ENCODE measurements around the gene SLC51A.

DNA sequence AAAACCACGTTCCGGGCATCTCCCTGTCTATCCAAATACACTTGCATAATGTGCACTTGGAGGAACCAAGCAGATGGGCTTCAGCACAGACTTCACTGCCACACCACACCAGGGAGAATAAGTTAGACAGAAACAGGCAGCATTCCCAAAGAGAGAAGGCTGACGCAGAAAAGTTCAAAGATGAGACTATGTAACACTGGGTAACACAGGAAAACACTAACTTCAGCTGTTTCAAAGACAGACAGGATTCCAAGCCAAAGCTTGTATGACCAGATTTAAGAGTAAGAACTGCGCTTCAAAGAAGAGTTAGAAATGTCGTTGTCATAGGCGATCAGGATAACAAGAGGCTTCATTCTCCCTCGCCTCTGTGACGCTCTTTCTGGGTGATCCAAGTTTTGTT is 19.9 kb downstream of the SLC51A start:
- no peak for TF ChIP-seq ZKSCAN1 (IDR thresholded peaks at IDR 0.05; ENCODE audit: low read depth, low read length)
- no peak for TF ChIP-seq NFXL1 (CRISPR knock-in tag; IDR thresholded peaks at IDR 0.05)
- TF ChIP-seq, protein P1, sequence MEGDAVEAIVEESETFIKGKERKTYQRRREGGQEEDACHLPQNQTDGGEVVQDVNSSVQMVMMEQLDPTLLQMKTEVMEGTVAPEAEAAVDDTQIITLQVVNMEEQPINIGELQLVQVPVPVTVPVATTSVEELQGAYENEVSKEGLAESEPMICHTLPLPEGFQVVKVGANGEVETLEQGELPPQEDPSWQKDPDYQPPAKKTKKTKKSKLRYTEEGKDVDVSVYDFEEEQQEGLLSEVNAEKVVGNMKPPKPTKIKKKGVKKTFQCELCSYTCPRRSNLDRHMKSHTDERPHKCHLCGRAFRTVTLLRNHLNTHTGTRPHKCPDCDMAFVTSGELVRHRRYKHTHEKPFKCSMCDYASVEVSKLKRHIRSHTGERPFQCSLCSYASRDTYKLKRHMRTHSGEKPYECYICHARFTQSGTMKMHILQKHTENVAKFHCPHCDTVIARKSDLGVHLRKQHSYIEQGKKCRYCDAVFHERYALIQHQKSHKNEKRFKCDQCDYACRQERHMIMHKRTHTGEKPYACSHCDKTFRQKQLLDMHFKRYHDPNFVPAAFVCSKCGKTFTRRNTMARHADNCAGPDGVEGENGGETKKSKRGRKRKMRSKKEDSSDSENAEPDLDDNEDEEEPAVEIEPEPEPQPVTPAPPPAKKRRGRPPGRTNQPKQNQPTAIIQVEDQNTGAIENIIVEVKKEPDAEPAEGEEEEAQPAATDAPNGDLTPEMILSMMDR (IDR thresholded peaks at IDR 0.05 in 2 of 3, conservative IDR thresholded peaks at IDR 0.05 in 1 of 3; ENCODE audit: insufficient read depth in 2 of 3, low read depth in 1 of 3, low read length in 3 of 3) = no peak
- TF ChIP-seq ZEB2 (IDR thresholded peaks at IDR 0.05) = no peak
- TF ChIP-seq, protein P2, sequence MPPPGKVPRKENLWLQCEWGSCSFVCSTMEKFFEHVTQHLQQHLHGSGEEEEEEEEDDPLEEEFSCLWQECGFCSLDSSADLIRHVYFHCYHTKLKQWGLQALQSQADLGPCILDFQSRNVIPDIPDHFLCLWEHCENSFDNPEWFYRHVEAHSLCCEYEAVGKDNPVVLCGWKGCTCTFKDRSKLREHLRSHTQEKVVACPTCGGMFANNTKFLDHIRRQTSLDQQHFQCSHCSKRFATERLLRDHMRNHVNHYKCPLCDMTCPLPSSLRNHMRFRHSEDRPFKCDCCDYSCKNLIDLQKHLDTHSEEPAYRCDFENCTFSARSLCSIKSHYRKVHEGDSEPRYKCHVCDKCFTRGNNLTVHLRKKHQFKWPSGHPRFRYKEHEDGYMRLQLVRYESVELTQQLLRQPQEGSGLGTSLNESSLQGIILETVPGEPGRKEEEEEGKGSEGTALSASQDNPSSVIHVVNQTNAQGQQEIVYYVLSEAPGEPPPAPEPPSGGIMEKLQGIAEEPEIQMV (tag; conservative IDR thresholded peaks at IDR 0.05; ENCODE audit: low read depth) = no peak
- TF ChIP-seq ZNF584 (CRISPR knock-in tag; IDR thresholded peaks at IDR 0.05; ENCODE audit: low read depth) = no peak
- TF ChIP-seq POLR2A (conservative IDR thresholded peaks at IDR 0.05) = no peak
- TF ChIP-seq WHSC1 (IDR thresholded peaks at IDR 0.05; ENCODE audit: low read length) = no peak
- TF ChIP-seq ZNF717 (CRISPR knock-in tag; IDR thresholded peaks at IDR 0.05) = no peak
- no peak for TF ChIP-seq MYC (IDR thresholded peaks at IDR 0.05; ENCODE audit: low read depth, low read length)
- no peak for TF ChIP-seq MYC (CRISPR knock-in tag; IDR thresholded peaks at IDR 0.05; ENCODE audit: borderline replicate concordance, low read depth)
- TF ChIP-seq, protein P3, sequence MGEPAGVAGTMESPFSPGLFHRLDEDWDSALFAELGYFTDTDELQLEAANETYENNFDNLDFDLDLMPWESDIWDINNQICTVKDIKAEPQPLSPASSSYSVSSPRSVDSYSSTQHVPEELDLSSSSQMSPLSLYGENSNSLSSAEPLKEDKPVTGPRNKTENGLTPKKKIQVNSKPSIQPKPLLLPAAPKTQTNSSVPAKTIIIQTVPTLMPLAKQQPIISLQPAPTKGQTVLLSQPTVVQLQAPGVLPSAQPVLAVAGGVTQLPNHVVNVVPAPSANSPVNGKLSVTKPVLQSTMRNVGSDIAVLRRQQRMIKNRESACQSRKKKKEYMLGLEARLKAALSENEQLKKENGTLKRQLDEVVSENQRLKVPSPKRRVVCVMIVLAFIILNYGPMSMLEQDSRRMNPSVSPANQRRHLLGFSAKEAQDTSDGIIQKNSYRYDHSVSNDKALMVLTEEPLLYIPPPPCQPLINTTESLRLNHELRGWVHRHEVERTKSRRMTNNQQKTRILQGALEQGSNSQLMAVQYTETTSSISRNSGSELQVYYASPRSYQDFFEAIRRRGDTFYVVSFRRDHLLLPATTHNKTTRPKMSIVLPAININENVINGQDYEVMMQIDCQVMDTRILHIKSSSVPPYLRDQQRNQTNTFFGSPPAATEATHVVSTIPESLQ (CRISPR knock-in tag; IDR thresholded peaks at IDR 0.05) = no peak
- TF ChIP-seq EZH2 (IDR thresholded peaks at IDR 0.05; ENCODE audit: borderline replicate concordance, low read depth, low read length) = no peak
- no peak for TF ChIP-seq ELF1 (tag; IDR thresholded peaks at IDR 0.05)
- TF ChIP-seq, protein P4, sequence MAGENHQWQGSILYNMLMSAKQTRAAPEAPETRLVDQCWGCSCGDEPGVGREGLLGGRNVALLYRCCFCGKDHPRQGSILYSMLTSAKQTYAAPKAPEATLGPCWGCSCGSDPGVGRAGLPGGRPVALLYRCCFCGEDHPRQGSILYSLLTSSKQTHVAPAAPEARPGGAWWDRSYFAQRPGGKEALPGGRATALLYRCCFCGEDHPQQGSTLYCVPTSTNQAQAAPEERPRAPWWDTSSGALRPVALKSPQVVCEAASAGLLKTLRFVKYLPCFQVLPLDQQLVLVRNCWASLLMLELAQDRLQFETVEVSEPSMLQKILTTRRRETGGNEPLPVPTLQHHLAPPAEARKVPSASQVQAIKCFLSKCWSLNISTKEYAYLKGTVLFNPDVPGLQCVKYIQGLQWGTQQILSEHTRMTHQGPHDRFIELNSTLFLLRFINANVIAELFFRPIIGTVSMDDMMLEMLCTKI (IDR thresholded peaks at IDR 0.05; ENCODE audit: partially characterized antibody) = no peak

All from K562 (cell line).